ENCODE measurements around the gene ROBO2. TPM values are rescaled to one million over a fixed set of nuclear protein-coding genes. Genes with fewer than 3 reads are reported as not detected.
"Not testable (repeated sequence)": the region's sequence is repeated elsewhere in the genome, so short reads cannot be mapped to it uniquely, and the experiment has no call there.

ROBO2 gene
- total RNA-seq, 1 donor from 2014 or later: 0.79 TPM

DNA sequence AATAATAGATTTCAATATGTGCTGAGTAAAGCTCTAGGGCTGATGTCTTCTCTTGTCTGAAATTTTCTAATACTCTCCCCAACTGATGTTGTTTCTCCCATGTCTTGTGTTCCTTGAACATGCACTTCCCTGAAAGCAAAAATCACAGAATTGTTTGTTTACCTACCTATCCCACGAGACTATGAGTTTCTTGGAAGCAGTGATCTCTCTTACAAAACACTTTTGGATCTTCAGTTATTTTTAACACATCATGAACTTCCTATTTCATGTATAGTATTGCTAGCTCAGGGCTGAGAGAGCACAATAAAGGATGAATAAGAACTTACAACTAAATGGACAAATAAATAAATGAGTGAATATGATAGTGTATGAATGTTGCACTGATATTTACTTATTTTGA lies 365.0 kb downstream of the ROBO2 start:
- TF ChIP-seq, protein P1, sequence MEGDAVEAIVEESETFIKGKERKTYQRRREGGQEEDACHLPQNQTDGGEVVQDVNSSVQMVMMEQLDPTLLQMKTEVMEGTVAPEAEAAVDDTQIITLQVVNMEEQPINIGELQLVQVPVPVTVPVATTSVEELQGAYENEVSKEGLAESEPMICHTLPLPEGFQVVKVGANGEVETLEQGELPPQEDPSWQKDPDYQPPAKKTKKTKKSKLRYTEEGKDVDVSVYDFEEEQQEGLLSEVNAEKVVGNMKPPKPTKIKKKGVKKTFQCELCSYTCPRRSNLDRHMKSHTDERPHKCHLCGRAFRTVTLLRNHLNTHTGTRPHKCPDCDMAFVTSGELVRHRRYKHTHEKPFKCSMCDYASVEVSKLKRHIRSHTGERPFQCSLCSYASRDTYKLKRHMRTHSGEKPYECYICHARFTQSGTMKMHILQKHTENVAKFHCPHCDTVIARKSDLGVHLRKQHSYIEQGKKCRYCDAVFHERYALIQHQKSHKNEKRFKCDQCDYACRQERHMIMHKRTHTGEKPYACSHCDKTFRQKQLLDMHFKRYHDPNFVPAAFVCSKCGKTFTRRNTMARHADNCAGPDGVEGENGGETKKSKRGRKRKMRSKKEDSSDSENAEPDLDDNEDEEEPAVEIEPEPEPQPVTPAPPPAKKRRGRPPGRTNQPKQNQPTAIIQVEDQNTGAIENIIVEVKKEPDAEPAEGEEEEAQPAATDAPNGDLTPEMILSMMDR (IDR thresholded peaks at IDR 0.05; ENCODE audit: insufficient read depth, low read length, severe bottlenecking): no peak
- no peak overlapping the region for H3K4me3 ChIP-seq (ENCODE audit: low read depth, low read length)
- FAIRE-seq: no peak
- no peaks in the 10 kb centered on the region for H3K27me3 ChIP-seq (ENCODE audit: control insufficient read depth, insufficient read depth, low read length)
- no peaks in the 10 kb centered on the region for H3K36me3 ChIP-seq (ENCODE audit: control insufficient read depth, insufficient read depth, low read length)
- DNase-seq (ENCODE audit: low read depth): no peak

DNA sequence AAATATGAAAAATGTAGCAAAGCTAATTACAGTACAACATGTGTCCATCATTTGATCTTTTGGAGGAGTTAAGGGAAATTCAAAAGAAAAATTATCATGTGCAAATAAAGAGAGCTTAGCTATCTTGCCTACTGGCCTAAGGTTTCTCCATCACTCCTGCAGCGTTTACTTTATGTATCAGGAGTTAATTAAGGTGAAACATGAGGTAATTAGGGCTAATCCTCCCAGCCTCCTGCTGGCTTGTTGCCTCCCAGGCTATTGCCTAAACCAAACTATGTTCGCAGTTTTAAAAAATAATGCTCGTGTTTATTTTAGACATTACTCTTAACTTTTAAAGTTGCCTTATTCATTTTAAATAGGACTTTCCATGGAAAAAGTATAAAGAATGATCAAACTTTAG lies 367.5 kb downstream of the ROBO2 start:
- H3K27me3 ChIP-seq (ENCODE audit: control insufficient read depth, insufficient read depth, low read length): no peaks in the 10 kb centered on the region
- DNase-seq (ENCODE audit: low read depth): no peak
- TF ChIP-seq, protein P1 (IDR thresholded peaks at IDR 0.05; ENCODE audit: insufficient read depth, low read length, severe bottlenecking): no peak
- no peak overlapping the region for H3K4me3 ChIP-seq (ENCODE audit: low read depth, low read length)
- FAIRE-seq: no peak
- no peaks in the 10 kb centered on the region for H3K36me3 ChIP-seq (ENCODE audit: control insufficient read depth, insufficient read depth, low read length)

- not testable (repeated sequence) for DNase-seq (ENCODE audit: low read depth); FAIRE-seq; H3K36me3 ChIP-seq (ENCODE audit: control insufficient read depth, insufficient read depth, low read length); H3K4me3 ChIP-seq (ENCODE audit: low read depth, low read length); H3K27me3 ChIP-seq (ENCODE audit: control insufficient read depth, insufficient read depth, low read length)
Measured at GRCh38 chr3:77410334-77410733, 370.4 kb downstream of the ROBO2 start.

GRCh38 chr3:77411334-77411733 lies 371.4 kb downstream of the ROBO2 start:
- FAIRE-seq: no peak
- TF ChIP-seq, protein P1 (IDR thresholded peaks at IDR 0.05; ENCODE audit: insufficient read depth, low read length, severe bottlenecking): no peak

DNA sequence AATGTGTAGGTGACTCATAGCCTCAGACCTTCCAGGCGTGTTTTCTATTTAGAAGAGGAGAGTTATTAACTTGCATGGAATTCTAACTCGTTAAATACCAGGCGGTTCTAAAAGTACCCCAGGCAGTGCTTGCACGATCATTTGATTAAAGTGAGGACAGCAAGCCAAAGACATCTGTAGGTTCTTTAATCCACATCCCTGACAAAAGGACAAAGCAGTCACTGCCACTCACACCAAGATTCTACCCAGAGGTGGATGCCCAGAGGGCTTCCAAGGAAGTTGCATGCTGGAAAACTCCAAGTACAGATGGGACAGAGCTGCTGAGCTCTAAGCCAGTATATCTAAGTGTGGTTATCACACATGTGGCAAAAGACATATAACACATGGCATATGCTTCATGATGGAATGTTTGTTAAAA lies 372.1 kb downstream of the ROBO2 start:
- FAIRE-seq: no peak
- H3K27me3 ChIP-seq (ENCODE audit: control insufficient read depth, insufficient read depth, low read length): no peaks in the 10 kb centered on the region
- TF ChIP-seq, protein P1 (IDR thresholded peaks at IDR 0.05; ENCODE audit: insufficient read depth, low read length, severe bottlenecking): no peak
- H3K4me3 ChIP-seq (ENCODE audit: low read depth, low read length): no peak overlapping the region
- no peaks in the 10 kb centered on the region for H3K36me3 ChIP-seq (ENCODE audit: control insufficient read depth, insufficient read depth, low read length)
- no peak for DNase-seq (ENCODE audit: low read depth)

More at GRCh38 chr3:77411334-77411733, 371.4 kb downstream of the ROBO2 start:
- Histone ChIP-seq H3K36me3 (ENCODE audit: control insufficient read depth, insufficient read depth, low read length) (no peaks in the 10 kb centered on the region), H3K27me3 (ENCODE audit: control insufficient read depth, insufficient read depth, low read length) (no peaks in the 10 kb centered on the region), H3K4me3 (ENCODE audit: low read depth, low read length) (no peak overlapping the region)
- DNase-seq (ENCODE audit: low read depth): peak; percentile 61

DNA sequence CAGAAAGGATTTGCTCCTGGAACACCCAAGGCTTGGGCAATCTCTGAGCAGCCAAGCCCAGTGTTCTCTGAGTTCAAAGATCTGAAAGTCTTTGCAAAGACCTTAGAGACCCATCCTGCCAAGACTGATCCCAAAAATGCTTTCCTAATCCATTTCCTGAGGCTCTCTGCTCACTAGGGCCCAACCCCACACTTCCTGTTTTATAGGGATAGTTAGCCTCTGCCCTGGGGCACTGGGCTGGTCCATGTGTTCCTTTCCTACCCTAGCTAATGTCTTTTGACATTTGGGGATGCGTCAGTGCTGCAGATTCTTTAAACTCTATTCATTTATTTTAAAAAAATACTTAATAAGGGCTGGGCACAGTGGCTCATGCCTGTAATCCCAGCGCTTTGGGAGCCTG lies 372.7 kb downstream of the ROBO2 start:
- DNase-seq (ENCODE audit: low read depth) (no peak), FAIRE-seq (no peak)
- Histone ChIP-seq H3K36me3 (ENCODE audit: control insufficient read depth, insufficient read depth, low read length) (no peaks in the 10 kb centered on the region), H3K27me3 (ENCODE audit: control insufficient read depth, insufficient read depth, low read length) (no peaks in the 10 kb centered on the region), H3K4me3 (ENCODE audit: low read depth, low read length) (no peak overlapping the region)
- TF ChIP-seq, protein P1 (IDR thresholded peaks at IDR 0.05; ENCODE audit: insufficient read depth, low read length, severe bottlenecking): no peak
